Aorta (tissue), 5 donors: Measurements from ENCODE around the gene NDUFB10. TPM values are rescaled to one million over a fixed set of nuclear protein-coding genes. Genes with fewer than 3 reads are reported as not detected.
A peak's percentile ranks its signal among the peaks of the same experiment; 100 is the strongest.
"Not testable (repeated sequence)": the region's sequence is repeated elsewhere in the genome, so short reads cannot be mapped to it uniquely, and the experiment has no call there.

ENCODE experiments used
- ATAC-seq: fragments of 200-7000 bp; cut with Tn5 transposase; one replicate; pipeline ENCODE4 v1.9.1; 2022; ENCODE audit warnings: moderate library complexity; ENCODE audit not compliant: low FRiP score
- DNase-seq, 2 donors: peaks; one replicate each; pipeline ENCODE4 v3.0.0-alpha.2; 2020
- H3K27ac ChIP-seq, 2 donors: one replicate each; pipeline ENCODE4 v1.5.1; 2013; ENCODE audit warnings: low read length in 2 of 2, mild to moderate bottlenecking in 2 of 2, moderate library complexity in 2 of 2, control low read depth in 1 of 2, inconsistent platforms in 1 of 2, low read depth in 1 of 2
- H3K27me3 ChIP-seq, 2 donors: one replicate each; pipeline ENCODE4 v1.6.1; 2013; ENCODE audit warnings: control low read depth in 1 of 2, low read length in 1 of 2, mild to moderate bottlenecking in 1 of 2, moderate library complexity in 1 of 2; ENCODE audit not compliant: insufficient read depth in 2 of 2, control insufficient read depth in 1 of 2
- H3K36me3 ChIP-seq, 2 donors: one replicate each; pipeline ENCODE4 v1.6.1; 2013; ENCODE audit warnings: control low read depth in 1 of 2, low read length in 1 of 2, mild to moderate bottlenecking in 1 of 2; ENCODE audit not compliant: insufficient read depth in 2 of 2, control insufficient read depth in 1 of 2
- H3K4me1 ChIP-seq, 2 donors: one replicate each; pipeline ENCODE4 v1.6.1; 2013; ENCODE audit warnings: low read length in 2 of 2, control low read depth in 1 of 2, mild to moderate bottlenecking in 1 of 2, moderate library complexity in 1 of 2; ENCODE audit not compliant: insufficient read depth in 2 of 2, control insufficient read depth in 1 of 2
- H3K4me3 ChIP-seq, 2 donors: one replicate each; pipeline ENCODE4 v1.5.1; 2013; ENCODE audit warnings: low read length in 2 of 2, control low read depth in 1 of 2, mild to moderate bottlenecking in 1 of 2
- H3K9me3 ChIP-seq: one replicate; pipeline ENCODE4 v1.6.1; 2013; ENCODE audit warnings: mild to moderate bottlenecking, low read length; ENCODE audit not compliant: control insufficient read depth
- WGBS, 2 donors: extraction: QIAGEN DNeasy Blood & Tissue Kit; methylation state at CpG; one replicate each; pipeline ENCODE4 v1.1.7; 2013; 5-methylcytosine and 5-hydroxymethylcytosine counted together
- intact Hi-C, 2 donors: fragments of 100-400 bp; cut with DNase I; formaldehyde crosslinking; loops; one replicate each; pipeline versions ENCODE4 v1.14.2 to v1.15.0; 2022
- polyA plus RNA-seq, 2 donors: library from polyadenylated mRNA; stranded (reverse); fragments of 200-250 nt; gene quantifications; one replicate each; pipeline ENCODE4 v1.2.3, GENCODE V29; 2013
- total RNA-seq, 2 donors: library from RNA; stranded (reverse); fragmentation: NEBNext Ultra II Directional; extraction: Animal tissue kit (Norgen Biotek cat#: 25700); gene quantifications; one replicate each; pipeline ENCODE4 v1.2.1, GENCODE V29; 2021
- donor health status: healthy with polysubstance abuse.
- donor health status: Bipolar disorder and iron deficiency.
- donor health status: DM: no; HTN: no; CAD: no.
- donor health status: DM: no; HTN: no; CAD: no.
- donor health status: DM: yes; HTN: yes; CAD: no.

The NDUFB10 gene
- total and polyA plus RNA-seq, 4 donors = 80.5 to 268 (median 133) TPM

GRCh38 chr16:1932050-1933028, 27.0 kb upstream of the NDUFB10 start:
- H3K27ac ChIP-seq = no peak overlapping the region
- no peak for ATAC-seq
- H3K36me3 ChIP-seq = no peaks in the 10 kb centered on the region
- H3K27me3 ChIP-seq = no peaks in the 10 kb centered on the region
- peak in 1 of 2 donors; percentile 67 for DNase-seq
- intact Hi-C loops = no loop called here
- H3K9me3 ChIP-seq = no peaks in the 10 kb centered on the region
- no peak overlapping the region for H3K4me3 ChIP-seq
- 68 to 70% methylated on average over 19 of the region's 19 CpGs for WGBS, 2 donors
- H3K4me1 ChIP-seq = no peaks in the 10 kb centered on the region

- DNase-seq = peak in 1 of 2 donors; percentile 67
- Histone ChIP-seq H3K27ac (no peak overlapping the region), H3K27me3 (no peaks in the 10 kb centered on the region), H3K36me3 (no peaks in the 10 kb centered on the region), H3K4me3 (no peak overlapping the region), H3K4me1 (no peaks in the 10 kb centered on the region), H3K9me3 (no peaks in the 10 kb centered on the region)
- intact Hi-C loops = no loop called here
- 62 to 64% methylated on average over 23 of the region's 23 CpGs for WGBS, 2 donors
- no peak for ATAC-seq
These were observed 26.2 kb upstream of the NDUFB10 start for GRCh38 chr16:1933097-1933661.

GRCh38 chr16:1936945-1937479, 22.3 kb upstream of the NDUFB10 start:
- ATAC-seq = no peak
- intact Hi-C loops = no loop called here
- Histone ChIP-seq H3K27me3 (no peaks in the 10 kb centered on the region), H3K9me3 (no peaks in the 10 kb centered on the region), H3K4me3 (no peak overlapping the region), H3K4me1 (no peaks in the 10 kb centered on the region), H3K27ac (no peak overlapping the region), H3K36me3 (peaks cover 0 to 4% of the 10 kb centered on the region in 2 donors)
- 92 to 93% methylated on average over 11 of the region's 11 CpGs for WGBS, 2 donors
- DNase-seq = peak in 1 of 2 donors; percentile 56

- Histone ChIP-seq H3K36me3 (peaks cover 0 to 4% of the 10 kb centered on the region in 2 donors), H3K27ac (no peak overlapping the region), H3K27me3 (no peaks in the 10 kb centered on the region), H3K4me3 (no peak overlapping the region), H3K9me3 (no peaks in the 10 kb centered on the region), H3K4me1 (no peaks in the 10 kb centered on the region)
- peak in 1 of 2 donors; percentile 66 for DNase-seq
- intact Hi-C loops = no loop called here
- 93 to 96% methylated on average over 10 of the region's 10 CpGs for WGBS, 2 donors
- ATAC-seq = no peak
These were observed 21.0 kb upstream of the NDUFB10 start for GRCh38 chr16:1938316-1938715.

GRCh38 chr16:1938910-1939309, 20.4 kb upstream of the NDUFB10 start:
- peak in 1 of 2 donors; percentile 71 for DNase-seq
- no peak overlapping the region for H3K27ac ChIP-seq
- WGBS, 2 donors = 92 to 94% methylated on average over 16 to 17 of the region's 17 CpGs
- H3K36me3 ChIP-seq = peaks cover 0 to 4% of the 10 kb centered on the region in 2 donors
- no peaks in the 10 kb centered on the region for H3K27me3 ChIP-seq
- H3K9me3 ChIP-seq = no peaks in the 10 kb centered on the region
- no peak for ATAC-seq
- H3K4me1 ChIP-seq = no peaks in the 10 kb centered on the region
- no peak overlapping the region for H3K4me3 ChIP-seq
- intact Hi-C loops = no loop called here

- H3K36me3 ChIP-seq, intact Hi-C loops, H3K4me1 ChIP-seq, H3K27me3 ChIP-seq, H3K27ac ChIP-seq, H3K4me3 ChIP-seq, ATAC-seq, DNase-seq, H3K9me3 ChIP-seq: not testable (repeated sequence)
- 94 to 98% methylated on average over 8 of the region's 8 CpGs for WGBS, 2 donors
These were observed 19.5 kb upstream of the NDUFB10 start for GRCh38 chr16:1939833-1940232.

GRCh38 chr16:1940273-1941161, 18.8 kb upstream of the NDUFB10 start:
- DNase-seq = peak in 1 of 2 donors; percentile 64
- intact Hi-C loops = no loop called here
- Histone ChIP-seq H3K27ac (no peak overlapping the region), H3K4me1 (no peaks in the 10 kb centered on the region), H3K9me3 (no peaks in the 10 kb centered on the region), H3K4me3 (no peak overlapping the region), H3K27me3 (no peaks in the 10 kb centered on the region), H3K36me3 (peaks cover 0 to 4% of the 10 kb centered on the region in 2 donors)
- no peak for ATAC-seq
- 93% methylated on average over 23 of the region's 23 CpGs for WGBS, 2 donors
